HL-60/S4 treated with phorbol 12-myristate 13-acetate at 8.2 ng/mL for 4 days and 3 days (cell line): Measurements from ENCODE around the gene ABCC8.

Experiments used
- in situ Hi-C: fragments of 300-500 bp; cut with MboI; formaldehyde crosslinking; loops from 2 replicates; pipeline ENCODE4 v1.15.0; 2022; ENCODE audit warnings: low sequenced_read_pairs

Gene ABCC8

DNA sequence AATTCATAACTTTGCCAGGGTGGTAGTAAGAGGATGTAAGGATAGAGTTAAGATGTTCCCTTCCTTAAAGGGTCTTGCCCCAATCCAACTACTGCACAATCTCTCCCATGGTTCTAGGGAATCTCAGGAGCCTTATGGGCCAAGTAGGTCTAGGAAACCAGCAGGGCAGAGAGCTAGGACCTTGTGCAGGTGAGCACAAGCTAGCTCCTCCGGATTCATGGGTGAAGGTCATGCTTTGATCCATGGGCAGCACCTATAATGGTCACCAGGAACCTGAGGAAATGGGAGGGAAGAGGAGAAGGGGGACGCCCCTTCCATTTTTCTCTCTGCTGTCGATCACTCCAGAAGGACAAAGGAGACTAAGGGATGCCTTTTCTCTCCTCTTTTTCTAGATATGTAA, 105.0 kb downstream of the ABCC8 start:
- in situ Hi-C loops, result no loop called here

DNA sequence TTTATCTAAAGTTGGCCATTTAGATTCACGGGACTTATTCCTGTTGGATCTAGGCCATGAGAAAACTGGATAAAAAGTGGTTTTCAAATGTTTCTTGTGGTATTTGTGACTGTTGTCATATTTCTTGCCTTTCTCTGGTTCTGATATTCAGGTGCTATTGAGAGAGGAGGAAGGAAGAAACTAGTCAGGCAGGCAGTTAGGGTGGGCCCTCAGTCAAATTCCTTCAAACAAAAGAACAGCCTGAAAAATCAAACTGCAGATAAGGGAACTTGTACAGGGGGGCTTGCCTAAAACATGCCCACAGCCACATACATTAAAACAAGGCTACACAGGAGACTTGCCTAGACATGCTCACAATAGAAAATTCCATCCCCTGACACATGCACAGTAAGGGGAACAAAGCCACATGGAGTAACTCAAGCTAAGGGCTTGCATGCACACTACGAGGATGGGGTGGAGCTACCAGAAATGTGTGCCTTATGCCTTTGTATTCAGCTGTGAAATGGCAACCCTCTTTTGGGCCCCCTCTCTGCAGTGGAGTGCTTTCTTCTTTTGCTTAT, 106.9 kb downstream of the ABCC8 start:
- in situ Hi-C loops, result no loop called here

DNA sequence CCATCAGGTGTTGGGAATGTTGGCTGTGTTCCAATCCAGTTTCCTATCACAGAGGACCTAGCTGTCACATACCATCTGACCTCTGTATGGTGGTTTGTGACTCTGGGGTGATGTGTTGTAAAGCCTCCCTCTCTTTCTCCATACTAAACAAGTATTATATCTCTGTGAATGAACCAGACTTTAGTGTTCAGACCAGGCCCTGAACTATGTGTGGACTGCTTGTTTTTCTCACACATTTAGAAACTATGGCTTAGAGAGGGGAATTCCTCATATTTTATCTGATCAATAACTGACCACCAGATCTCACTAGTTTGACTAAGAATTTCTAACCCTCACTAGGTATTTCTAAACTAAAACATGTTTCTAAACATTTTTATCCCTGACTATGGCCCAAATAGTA, 107.6 kb downstream of the ABCC8 start:
- in situ Hi-C loops, result no loop called here

DNA sequence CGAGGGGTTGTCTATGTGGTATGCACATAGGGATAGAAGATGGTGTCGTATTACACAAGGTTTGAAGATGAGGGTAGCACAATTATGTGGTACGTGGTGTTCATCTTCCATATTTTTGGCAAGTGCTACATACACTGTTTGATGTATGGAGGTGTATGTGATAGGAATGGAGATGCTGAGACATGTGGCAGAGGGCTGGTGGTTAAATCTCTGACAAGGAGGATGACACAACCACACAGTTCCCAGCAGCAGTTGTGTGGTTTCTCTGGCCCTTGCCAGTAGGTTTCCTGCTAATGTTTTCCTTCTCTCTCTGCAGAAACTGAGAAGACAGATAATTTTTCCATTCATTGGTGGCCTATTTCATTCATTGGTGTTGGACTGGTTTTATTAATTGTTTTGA, 108.1 kb downstream of the ABCC8 start:
- in situ Hi-C loops, result no loop called here

DNA sequence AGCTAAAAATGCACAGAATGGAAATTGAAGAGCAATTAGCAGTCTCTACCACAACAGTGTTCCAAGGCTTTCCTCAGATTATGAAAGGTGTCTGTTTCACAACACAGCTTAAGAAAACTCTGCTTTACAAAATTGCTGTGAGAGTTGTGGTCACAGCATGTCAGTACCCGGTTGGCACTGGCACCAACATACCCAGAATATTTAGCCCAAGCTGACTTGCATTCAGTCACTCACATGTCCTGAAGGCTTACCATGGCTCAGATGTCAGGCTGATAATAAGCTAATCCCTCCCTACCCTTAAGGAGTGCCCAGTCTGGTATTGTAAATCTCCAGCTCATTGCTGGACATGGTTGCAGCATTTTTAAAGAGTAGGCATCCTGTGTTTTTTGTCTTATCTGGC, 110.2 kb downstream of the ABCC8 start:
- in situ Hi-C loops, result no loop called here

DNA sequence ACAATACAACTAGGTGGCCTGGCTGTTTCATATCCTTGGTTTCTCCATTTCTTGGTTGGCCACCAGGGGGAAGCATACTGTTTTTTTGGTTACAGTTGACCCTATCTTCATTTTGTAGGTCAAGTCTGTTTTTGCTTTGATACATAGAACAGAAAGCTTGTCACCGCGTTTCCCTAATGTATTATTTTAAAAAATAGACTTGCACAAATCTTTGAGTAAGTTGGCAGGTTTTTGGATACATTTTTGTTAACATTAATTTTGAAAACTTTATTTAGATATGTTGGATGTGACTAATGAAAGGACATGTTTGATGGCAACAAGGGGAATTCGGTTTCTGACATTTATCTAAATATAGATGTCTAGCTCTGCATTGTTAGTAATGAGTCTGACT, 122.0 kb downstream of the ABCC8 start:
- in situ Hi-C loops, result no loop called here

DNA sequence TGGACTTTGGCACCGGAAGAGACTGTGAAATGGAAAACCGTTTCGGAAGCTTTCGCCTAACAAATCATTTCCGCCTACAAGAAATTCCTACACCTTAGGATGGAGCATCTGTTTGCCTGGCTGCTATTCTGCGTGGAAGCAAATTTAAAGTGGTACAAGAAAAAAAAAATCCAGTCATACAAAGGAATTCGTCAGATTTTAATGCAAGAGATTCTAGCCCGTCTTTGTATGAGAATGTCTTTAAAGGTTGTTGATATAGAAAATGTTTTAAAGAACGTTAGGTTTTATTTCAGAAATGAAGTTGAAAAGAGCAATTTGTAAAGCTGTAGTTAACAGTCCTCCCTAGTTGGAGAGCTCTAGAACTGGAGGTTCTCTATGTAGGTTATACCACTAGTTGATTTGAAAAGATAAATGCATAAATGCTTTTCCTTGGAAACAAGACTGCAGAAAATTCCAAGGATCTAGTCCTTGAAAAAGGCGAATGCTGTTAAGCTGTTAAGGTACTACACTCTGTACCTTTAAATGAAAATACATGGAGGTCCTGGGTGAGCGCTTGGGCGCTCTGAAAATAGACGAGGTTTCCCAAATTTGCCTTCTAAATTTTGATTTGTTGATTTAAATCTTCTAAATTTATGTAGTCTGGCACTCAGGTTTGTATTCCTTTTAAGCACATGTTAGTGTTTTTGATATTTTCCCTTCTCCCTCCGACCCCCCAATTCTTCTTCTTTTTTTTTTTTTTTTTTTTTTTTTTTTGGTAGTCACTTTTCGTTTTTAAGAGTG, 122.6 kb downstream of the ABCC8 start:
- in situ Hi-C loops, result no loop called here

DNA sequence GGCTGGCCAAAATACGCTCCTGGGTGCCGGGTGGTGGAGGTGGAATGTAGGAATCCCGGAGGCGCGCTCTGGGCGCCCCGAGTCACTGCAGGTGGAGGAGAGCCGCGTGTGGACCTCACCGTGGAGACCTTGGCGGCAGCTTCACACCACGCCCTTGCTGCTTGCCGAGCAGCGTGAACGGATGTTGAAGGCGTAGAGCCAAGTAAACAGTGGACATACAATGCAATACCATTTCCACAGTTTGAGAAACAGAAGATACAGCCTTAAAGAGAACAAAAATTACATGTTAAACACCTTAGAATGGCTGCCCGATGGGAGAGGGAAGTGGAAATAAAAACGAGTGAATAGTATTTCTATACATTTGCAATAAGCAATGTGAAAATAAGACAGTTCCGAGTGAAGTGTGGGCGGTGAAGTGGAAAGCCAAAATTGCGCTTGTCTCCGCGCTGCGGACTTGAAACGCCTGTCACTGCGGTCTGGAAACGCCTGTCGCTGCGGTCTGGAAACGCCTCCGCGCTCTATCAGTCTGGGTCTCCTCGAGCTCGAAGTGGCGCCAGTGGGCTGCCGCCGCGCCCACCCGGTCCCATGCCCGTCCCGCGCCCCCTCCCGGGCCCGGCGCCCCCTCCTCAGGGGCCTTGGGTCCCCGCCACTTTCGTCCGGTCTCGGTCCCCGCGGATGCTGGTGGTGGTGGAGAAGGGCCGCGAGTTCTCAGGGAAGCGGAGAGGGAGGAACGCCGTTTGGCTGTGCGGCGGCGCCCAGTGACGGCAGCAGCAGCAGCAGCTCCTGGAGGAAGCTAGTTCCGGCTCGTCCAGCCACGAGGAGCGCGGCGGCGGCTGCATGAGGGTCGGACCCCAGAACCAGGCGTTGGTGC, 123.5 kb downstream of the ABCC8 start:
- in situ Hi-C loops, result no loop called here

DNA sequence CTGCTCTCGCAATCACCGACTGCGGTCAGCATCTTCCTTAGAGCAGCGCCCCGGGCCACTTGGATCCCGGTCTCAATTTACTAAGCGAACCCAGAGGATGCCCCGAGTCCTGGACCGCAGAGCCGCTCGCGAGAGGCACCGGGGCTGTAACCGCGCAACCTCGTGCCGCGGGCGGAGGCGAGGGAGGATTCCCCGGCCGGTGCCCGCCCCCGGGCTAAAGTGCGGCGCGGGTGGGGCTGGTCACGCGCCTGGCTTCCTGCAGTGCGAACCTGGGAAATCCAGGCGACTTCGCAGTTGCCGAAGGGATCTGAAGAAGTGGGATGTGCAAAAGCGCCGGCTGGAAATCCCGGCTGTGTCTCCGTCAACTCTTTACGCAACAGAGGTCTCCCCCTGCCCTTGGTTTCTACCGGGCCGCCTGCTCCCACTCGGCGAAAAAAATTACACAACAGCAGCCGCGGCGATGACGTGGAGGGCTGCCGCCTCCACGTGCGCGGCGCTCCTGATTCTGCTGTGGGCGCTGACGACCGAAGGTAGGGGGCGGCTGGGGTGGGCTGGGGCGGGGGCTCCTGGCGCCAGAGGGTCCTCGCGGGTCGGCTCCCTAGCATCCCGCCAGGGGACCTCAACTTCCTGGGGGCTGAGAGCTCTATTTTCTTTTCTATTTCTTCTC, 125.0 kb downstream of the ABCC8 start, which contains the start of gene NCR3LG1:
Gene NCR3LG1, plus strand, starts transcription at position 291 of the 667 bp plus-strand sequence. Its CDS starts 170 bp downstream, at position 461.
- in situ Hi-C loops, result no loop called here

DNA sequence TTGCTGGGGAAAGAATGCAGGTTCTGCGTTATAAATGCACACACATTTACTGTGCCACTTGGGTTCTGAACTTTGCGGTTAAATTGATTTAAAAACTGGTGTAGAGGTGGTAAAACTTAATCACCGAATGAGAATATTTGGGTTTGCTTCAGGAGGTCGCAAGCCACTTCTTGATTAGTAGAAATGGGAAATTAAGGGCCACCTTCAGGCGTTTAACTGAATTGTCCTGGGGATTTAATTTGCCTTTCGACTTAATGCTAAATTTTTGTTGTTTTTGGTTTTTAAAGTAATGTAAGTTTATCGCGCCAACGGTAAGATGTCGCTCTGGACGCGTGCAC, 125.5 kb downstream of the ABCC8 start:
- in situ Hi-C loops, result no loop called here

DNA sequence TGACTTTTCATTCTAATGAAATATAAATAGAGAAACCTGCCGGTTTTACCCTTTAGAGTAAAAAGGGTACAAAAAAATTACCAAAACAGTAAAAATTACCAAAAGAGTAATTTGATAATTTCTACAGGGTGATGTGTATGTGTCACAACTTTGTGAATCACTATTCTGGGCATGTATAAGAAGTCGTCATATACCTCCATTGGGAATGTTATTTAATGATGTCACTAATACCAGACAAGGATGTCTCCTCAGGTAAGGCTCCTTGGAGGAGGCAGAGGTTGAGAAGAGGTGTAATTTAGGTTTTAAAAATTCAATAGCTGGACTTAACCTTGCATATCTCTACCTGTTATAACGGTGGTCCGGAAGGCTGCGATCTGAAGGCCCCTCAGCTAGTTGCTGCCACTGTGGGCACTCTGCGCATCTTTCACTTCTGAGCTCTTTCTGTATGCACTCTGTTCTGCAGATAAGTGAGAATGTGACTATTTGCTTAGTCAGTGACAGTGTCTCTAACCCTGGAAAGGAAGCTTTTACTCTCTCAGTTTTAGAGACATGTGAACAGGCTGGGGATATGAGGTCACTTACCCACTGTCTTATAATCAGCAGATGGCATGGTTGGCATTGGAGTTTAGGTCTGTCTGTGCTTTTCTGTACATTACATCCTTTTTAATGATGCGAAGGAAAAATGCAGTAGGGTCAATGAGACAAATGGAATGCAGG, 126.0 kb downstream of the ABCC8 start:
- in situ Hi-C loops, result no loop called here

DNA sequence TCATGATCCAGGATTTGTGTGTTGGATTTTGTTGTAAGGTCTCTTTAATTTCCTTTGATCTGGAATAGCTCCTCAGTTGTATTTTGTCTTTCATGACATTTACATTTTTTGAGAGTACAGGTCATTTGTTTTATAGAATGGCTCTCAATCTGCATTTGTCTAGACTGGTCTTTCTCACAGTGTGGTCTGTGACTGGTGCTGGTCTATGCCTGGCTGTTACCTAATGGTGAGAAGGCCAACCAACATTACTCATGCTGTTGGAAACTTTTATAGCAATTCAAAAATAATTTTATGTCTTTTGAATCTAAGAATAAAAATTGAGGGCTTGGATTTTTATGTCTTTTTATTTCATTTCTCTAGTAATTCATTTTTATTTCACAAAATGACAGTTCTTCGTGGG, 129.0 kb downstream of the ABCC8 start:
- in situ Hi-C loops, result no loop called here

DNA sequence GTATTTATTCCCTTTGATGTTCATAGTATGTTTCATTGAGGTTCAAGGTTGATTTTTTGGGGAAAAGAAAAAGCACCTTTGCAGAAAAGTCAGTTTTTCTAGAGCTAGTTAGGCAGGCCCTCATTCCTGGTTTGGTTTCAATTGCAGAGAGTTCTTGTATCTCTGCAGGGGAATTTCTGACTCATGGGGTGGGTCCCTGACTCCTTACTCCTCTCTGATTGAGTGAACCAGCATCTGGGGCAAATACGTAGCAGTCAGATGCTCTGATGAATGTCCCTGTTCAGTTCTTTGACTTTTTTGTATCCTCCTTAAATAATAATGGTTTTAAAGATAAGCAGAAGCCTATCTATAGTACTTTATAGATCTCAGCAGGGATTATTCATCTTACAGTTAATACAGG, 132.7 kb downstream of the ABCC8 start:
- in situ Hi-C loops, result no loop called here

DNA sequence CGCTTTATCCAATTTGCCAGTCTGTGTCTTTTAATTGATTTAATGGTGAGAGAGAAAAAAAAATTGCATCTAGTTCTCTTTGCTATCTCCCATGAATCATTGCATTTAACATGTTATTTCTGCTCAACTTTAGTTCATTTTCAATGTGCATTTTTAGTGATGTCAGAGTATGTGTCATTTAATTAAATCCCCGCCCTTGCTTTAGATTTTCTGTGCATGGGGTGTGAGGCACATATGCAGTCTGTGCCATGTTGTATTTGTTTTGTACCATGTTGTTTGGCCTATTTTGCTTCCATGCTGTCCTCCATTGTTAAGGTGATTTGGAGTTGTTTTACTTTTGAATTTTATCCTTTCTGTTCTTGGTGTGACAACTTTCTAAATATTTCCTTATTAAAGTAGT, 133.4 kb downstream of the ABCC8 start:
- in situ Hi-C loops, result no loop called here
